PC-3 (cell line): Measurements from ENCODE around the gene TCN2. TPM values are rescaled to one million over a fixed set of nuclear protein-coding genes. Genes with fewer than 3 reads are reported as not detected.
"Not testable (repeated sequence)": the region's sequence is repeated elsewhere in the genome, so short reads cannot be mapped to it uniquely, and the experiment has no call there.

Source experiments
- ATAC-seq: fragments of 200-7000 bp; cut with Tn5 transposase; 2 replicates; pipeline ENCODE4 v1.9.1; 2020; ENCODE audit warnings: mild to moderate bottlenecking, moderate library complexity
- BruUV-seq: library from RNA; stranded (reverse); fragments of 400-500 nt; replicated peaks from 2 replicates; lab custom pipeline; 2021; lab: Mats Ljungman, UMichigan
- CTCF ChIA-PET: fragments of 300-600 bp; sonication (Branson Sonifier 250); formaldehyde crosslinking; loops from one replicate; lab custom pipeline; 2022; ENCODE audit warnings: antibody characterized with exemption; lab: Charles Lee
- POLR2A ChIA-PET: fragments of 300-600 bp; sonication (Branson Sonifier 250); formaldehyde crosslinking; loops from one replicate; lab custom pipeline; 2022; ENCODE audit warnings: antibody characterized with exemption; ENCODE audit not compliant: unreplicated experiment; lab: Charles Lee
- DNase-seq: peaks from one replicate; pipeline ENCODE4 v3.0.0-alpha.2; 2015
- H2AFZ ChIP-seq: fragments of 300-600 bp; sonication (generic); 2 replicates; pipeline ENCODE4 v1.6.0; 2016; ENCODE audit warnings: antibody characterized with exemption, low read length
- H3F3A ChIP-seq: fragments of 300-600 bp; sonication (generic); one replicate; pipeline ENCODE4 v1.6.0; 2017; ENCODE audit warnings: antibody characterized with exemption, low read length, control low read depth, mild to moderate bottlenecking; ENCODE audit not compliant: unreplicated experiment
- H3K27ac ChIP-seq: fragments of 300-600 bp; sonication (generic); 2 replicates; pipeline ENCODE4 v1.5.1; 2016; ENCODE audit warnings: mild to moderate bottlenecking, low read length
- H3K27me3 ChIP-seq: fragments of 300-600 bp; sonication (generic); 2 replicates; pipeline ENCODE4 v1.6.1; 2016; ENCODE audit warnings: low read length, mixed read lengths
- H3K36me3 ChIP-seq: fragments of 300-600 bp; sonication (generic); 2 replicates; pipeline ENCODE4 v1.6.1; 2016; ENCODE audit warnings: low read depth, mixed run types, low read length, mixed read lengths
- H3K4me1 ChIP-seq: fragments of 300-600 bp; sonication (generic); 2 replicates; pipeline ENCODE4 v1.5.1; 2016; ENCODE audit warnings: low read length; ENCODE audit not compliant: insufficient read depth
- H3K4me2 ChIP-seq: fragments of 300-600 bp; sonication (generic); 2 replicates; pipeline ENCODE4 v1.6.0; 2016; ENCODE audit warnings: low read length
- H3K4me3 ChIP-seq: fragments of 300-600 bp; sonication (generic); 2 replicates; pipeline ENCODE4 v1.5.1; 2016; ENCODE audit warnings: mild to moderate bottlenecking, low read length, mixed read lengths
- H3K79me2 ChIP-seq: fragments of 300-600 bp; sonication (generic); 2 replicates; pipeline ENCODE4 v1.6.1; 2017; ENCODE audit warnings: low read length, mixed read lengths
- H3K9ac ChIP-seq: fragments of 300-600 bp; sonication (generic); 2 replicates; pipeline ENCODE4 v1.6.0; 2016; ENCODE audit warnings: mild to moderate bottlenecking, low read length
- H3K9me2 ChIP-seq: fragments of 300-600 bp; sonication (generic); replicated peaks from 2 replicates; pipeline ENCODE4 v1.6.1; 2016; ENCODE audit warnings: mixed run types, low read length, mixed read lengths
- H3K9me3 ChIP-seq: fragments of 300-600 bp; sonication (generic); 2 replicates; pipeline ENCODE4 v1.6.1; 2016; ENCODE audit warnings: low read length, mixed read lengths
- H4K20me1 ChIP-seq: fragments of 300-600 bp; sonication (generic); 2 replicates; pipeline ENCODE4 v1.6.1; 2016; ENCODE audit warnings: low read length, mixed read lengths
- EZH2 ChIP-seq: fragments of 300-600 bp; sonication (generic); IDR thresholded peaks from one replicate; pipeline ENCODE4 v1.6.1; 2017; ENCODE audit warnings: antibody characterized with exemption, mild to moderate bottlenecking, low read length; ENCODE audit not compliant: unreplicated experiment
- EZH2phosphoT487 ChIP-seq: fragments of 300-600 bp; sonication (generic); IDR thresholded peaks from 2 replicates; pipeline ENCODE4 v1.6.1; 2018; ENCODE audit warnings: mild to moderate bottlenecking, antibody characterized with exemption, low read length, borderline replicate concordance
- intact Hi-C: fragments of 100-400 bp; cut with micrococcal nuclease; formaldehyde crosslinking; loops from 2 replicates; pipeline ENCODE4 v1.9.0; 2023
- total RNA-seq: library from RNA; depleted of rRNA; stranded (reverse); fragments of >200 nt; gene quantifications from 2 replicates; pipeline ENCODE4 v1.2.3, GENCODE V29; 2014
- TF ChIP-seq, protein P1 (sequence below): fragments of 300-600 bp; sonication (generic); conservative IDR thresholded peaks from 2 replicates; pipeline ENCODE4 v1.5.1; 2017; ENCODE audit warnings: antibody characterized with exemption, low read depth, mild to moderate bottlenecking, low read length

TCN2 gene
- total RNA-seq, 1 experiment from 2014 or later, result 1.7 TPM

DNA sequence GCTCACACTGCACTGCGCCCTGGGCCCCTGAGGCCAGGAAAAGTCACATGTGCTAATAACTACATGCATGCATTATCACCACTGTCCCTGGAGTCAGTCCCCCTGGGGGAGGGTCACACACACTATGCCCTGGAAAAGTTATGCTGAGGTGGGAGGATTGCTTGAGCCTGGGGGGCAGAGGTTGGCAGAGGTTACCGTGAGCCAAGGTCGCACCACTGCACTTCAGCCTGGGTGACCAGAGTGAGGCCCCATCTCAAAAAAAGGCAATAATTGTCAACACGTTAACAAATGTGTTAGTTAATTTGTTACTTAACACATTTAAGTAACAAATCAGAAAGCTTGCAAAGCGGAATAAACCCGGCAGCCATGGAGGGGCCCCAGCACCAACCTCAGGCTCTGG is 47.1 kb upstream of the TCN2 start:
- no peaks in the 10 kb centered on the region for H3K9me3 ChIP-seq
- no peaks in the 10 kb centered on the region for H3K4me1 ChIP-seq
- no peak for ATAC-seq
- H3K4me2 ChIP-seq, result no peak overlapping the region
- no peak overlapping the region for H3K4me3 ChIP-seq
- H3K79me2 ChIP-seq, result no peaks in the 10 kb centered on the region
- H3K27ac ChIP-seq, result no peak overlapping the region
- H3K9ac ChIP-seq, result no peak overlapping the region
- H3K9me2 ChIP-seq, result no peaks in the 10 kb centered on the region
- no peak overlapping the region for H2AFZ ChIP-seq
- H3K36me3 ChIP-seq, result no peaks in the 10 kb centered on the region
- no peaks in the 10 kb centered on the region for H3F3A ChIP-seq
- H4K20me1 ChIP-seq, result no peaks in the 10 kb centered on the region
- POLR2A ChIA-PET, result interaction anchor here (0.6 kb wide), 1 partner anchor 10 kb away, joined by 5 read pairs; no protein-coding TSS in a partner anchor
- no peaks in the 10 kb centered on the region for H3K27me3 ChIP-seq
- TF ChIP-seq EZH2phosphoT487 (no peak), EZH2 (no peak)
- TF ChIP-seq, protein P1, sequence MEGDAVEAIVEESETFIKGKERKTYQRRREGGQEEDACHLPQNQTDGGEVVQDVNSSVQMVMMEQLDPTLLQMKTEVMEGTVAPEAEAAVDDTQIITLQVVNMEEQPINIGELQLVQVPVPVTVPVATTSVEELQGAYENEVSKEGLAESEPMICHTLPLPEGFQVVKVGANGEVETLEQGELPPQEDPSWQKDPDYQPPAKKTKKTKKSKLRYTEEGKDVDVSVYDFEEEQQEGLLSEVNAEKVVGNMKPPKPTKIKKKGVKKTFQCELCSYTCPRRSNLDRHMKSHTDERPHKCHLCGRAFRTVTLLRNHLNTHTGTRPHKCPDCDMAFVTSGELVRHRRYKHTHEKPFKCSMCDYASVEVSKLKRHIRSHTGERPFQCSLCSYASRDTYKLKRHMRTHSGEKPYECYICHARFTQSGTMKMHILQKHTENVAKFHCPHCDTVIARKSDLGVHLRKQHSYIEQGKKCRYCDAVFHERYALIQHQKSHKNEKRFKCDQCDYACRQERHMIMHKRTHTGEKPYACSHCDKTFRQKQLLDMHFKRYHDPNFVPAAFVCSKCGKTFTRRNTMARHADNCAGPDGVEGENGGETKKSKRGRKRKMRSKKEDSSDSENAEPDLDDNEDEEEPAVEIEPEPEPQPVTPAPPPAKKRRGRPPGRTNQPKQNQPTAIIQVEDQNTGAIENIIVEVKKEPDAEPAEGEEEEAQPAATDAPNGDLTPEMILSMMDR, result no peak
- no peak for DNase-seq
- no TSS peak for BruUV-seq
- CTCF ChIA-PET, result no interaction called here
- intact Hi-C loops, result no loop called here

DNA sequence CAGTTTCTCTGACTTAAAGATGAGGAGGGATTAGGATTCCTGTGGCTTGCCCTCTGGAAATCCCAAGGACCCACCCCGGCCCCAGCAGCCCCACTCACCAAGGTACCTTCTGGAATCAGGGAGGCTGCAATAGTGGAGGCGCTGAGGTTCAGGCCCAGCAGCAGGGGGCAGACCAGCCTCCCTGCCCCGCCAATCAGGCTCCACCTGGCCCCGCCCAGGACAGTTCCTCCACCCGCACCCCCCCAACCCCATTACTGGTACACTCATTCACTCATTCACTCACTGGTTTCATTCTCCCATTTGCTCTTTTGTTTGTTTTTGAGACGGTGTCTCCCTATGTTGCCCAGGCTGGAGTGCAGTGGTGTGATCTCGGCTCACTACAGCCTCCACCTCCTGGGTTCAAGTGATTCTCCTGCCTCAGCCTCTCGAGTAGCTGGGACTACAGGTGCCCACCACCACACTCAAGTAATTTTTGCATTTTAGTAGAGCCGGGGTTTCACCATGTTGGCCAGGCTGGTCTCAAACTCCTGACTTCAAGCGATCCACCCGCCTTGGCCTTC is 46.3 kb upstream of the TCN2 start:
- POLR2A ChIA-PET, result interaction anchor here (0.6 kb wide), 1 partner anchor 9 kb away, joined by 5 read pairs; no protein-coding TSS in a partner anchor
- CTCF ChIA-PET, H3K79me2 ChIP-seq, H3K9me3 ChIP-seq, H3K4me3 ChIP-seq, H4K20me1 ChIP-seq, H3K4me1 ChIP-seq, H3K27ac ChIP-seq, ATAC-seq, H3F3A ChIP-seq, H3K4me2 ChIP-seq, H3K9me2 ChIP-seq, H2AFZ ChIP-seq, BruUV-seq, H3K36me3 ChIP-seq, H3K27me3 ChIP-seq, H3K9ac ChIP-seq, intact Hi-C loops: not testable (repeated sequence)
- TF ChIP-seq, protein P1, result peak; percentile 27; the same call in 1 of the 2 replicates
- peak; percentile 19 for DNase-seq

DNA sequence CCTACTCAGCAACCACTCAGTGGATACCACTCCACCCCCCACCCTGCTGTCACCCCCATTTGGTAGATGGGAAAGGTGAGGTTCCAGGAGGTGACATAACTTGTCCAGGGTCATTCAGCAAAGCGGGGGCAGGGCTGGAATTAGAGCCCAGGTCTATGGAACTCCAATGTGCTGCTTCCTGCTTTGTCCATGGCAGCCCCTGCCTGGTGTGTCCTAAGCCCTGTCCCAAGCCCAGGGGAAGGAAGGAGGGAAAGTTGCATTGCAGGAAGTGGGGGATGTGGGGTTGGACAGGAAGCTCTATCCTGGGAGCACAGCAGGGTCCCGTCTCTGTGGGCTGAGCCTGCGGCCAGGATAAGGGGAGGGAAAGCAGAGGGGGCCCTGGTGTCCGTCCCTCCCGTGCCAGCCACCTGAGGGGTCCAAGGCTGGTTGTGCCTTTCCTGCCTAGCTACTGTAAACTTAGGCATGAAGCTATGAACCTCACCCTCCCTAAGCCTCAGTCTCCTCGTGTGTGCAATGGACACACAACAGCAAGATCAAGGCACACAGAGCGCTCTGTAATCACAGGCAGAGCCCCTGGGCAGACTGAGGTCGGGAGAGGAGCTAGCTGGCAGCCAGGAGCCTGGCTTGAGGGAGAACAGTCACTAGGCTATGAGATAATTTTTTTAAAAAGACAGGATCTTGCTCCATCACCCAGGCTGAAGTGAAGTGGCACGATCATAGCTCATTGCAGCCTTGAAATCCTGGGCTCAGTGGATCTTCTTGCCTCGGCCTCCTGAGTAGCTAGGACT is 45.4 kb upstream of the TCN2 start:
- BruUV-seq, result no TSS peak

More for the DNA sequence above, 45.4 kb upstream of the TCN2 start:
- no peak overlapping the region for H3K9ac ChIP-seq
- no peak overlapping the region for H3K4me3 ChIP-seq
- no peaks in the 10 kb centered on the region for H3K36me3 ChIP-seq
- H3K4me1 ChIP-seq, result no peaks in the 10 kb centered on the region
- H3K4me2 ChIP-seq, result no peak overlapping the region
- H3K27ac ChIP-seq, result no peak overlapping the region
- no peak for ATAC-seq
- no peaks in the 10 kb centered on the region for H4K20me1 ChIP-seq
- H3K79me2 ChIP-seq, result no peaks in the 10 kb centered on the region
- no peaks in the 10 kb centered on the region for H3F3A ChIP-seq
- H2AFZ ChIP-seq, result no peak overlapping the region
- no peaks in the 10 kb centered on the region for H3K9me3 ChIP-seq
- POLR2A ChIA-PET, result no interaction called here
- H3K27me3 ChIP-seq, result no peaks in the 10 kb centered on the region
- DNase-seq, result no peak
- TF ChIP-seq, protein P1, result no peak
- TF ChIP-seq EZH2phosphoT487 (no peak), EZH2 (no peak)
- intact Hi-C loops, result no loop called here
- CTCF ChIA-PET, result no interaction called here
- H3K9me2 ChIP-seq, result no peaks in the 10 kb centered on the region
